Right lobe of liver (tissue), 6 donors: ENCODE measurements around the gene MORC2. TPM values are rescaled to one million over a fixed set of nuclear protein-coding genes. Genes with fewer than 3 reads are reported as not detected.

ENCODE experiments used
- ATAC-seq, 4 donors: fragments of 200-7000 bp; cut with Tn5 transposase; one replicate each; pipeline ENCODE4 v1.9.1; 2020; ENCODE audit warnings: mild to moderate bottlenecking in 4 of 4, moderate library complexity in 4 of 4
- DNase-seq, 3 donors: peaks; one replicate each; pipeline ENCODE4 v3.0.0-alpha.2; 2020
- H3K27ac ChIP-seq, 3 donors: fragments of 200-600 bp; one replicate each; pipeline ENCODE4 v1.8.0; 2022
- H3K27me3 ChIP-seq, 2 donors: fragments of 200-600 bp; one replicate each; pipeline ENCODE4 v1.8.0; 2022
- H3K36me3 ChIP-seq, 4 donors: fragments of 200-600 bp; sonication (generic) in 1 of 4; one replicate each; pipeline versions ENCODE4 v1.5.1 to v1.8.0; 2017 to 2022; ENCODE audit warnings: control low read depth in 1 of 4
- H3K4me1 ChIP-seq, 4 donors: fragments of 200-600 bp; sonication (generic) in 1 of 4; one replicate each; pipeline versions ENCODE4 v1.5.1 to v1.8.0; 2017 to 2022; ENCODE audit warnings: control low read depth in 1 of 4
- H3K4me3 ChIP-seq, 3 donors: fragments of 200-600 bp; one replicate each; pipeline ENCODE4 v1.8.0; 2022
- H3K9me3 ChIP-seq, 4 donors: fragments of 200-600 bp; sonication (generic) in 1 of 4; one replicate each; pipeline versions ENCODE4 v1.5.1 to v1.8.0; 2017 to 2022; ENCODE audit warnings: control low read depth in 1 of 4
- POLR2A ChIP-seq: fragments of 450-650 bp; IDR thresholded peaks from one replicate; pipeline ENCODE4 v1.6.1; 2017; ENCODE audit warnings: antibody characterized with exemption, mild to moderate bottlenecking
- WGBS: methylation state at CpG from one replicate; pipeline ENCODE4 v1.1.6; 2018; ENCODE audit warnings: low coverage, low lambda C conversion rate; ENCODE audit not compliant: insufficient coverage; ENCODE audit errors: missing lambda C conversion rate; 5-methylcytosine and 5-hydroxymethylcytosine counted together
- intact Hi-C, 2 donors: fragments of 100-400 bp; cut with DNase I; formaldehyde crosslinking; loops; one replicate each; pipeline versions ENCODE4 v1.11.2 to v1.14.1; 2022
- total RNA-seq, 6 experiments: library from RNA; depleted of rRNA in 2 of 6; stranded (reverse); fragments of >200 nt in 2 of 6; fragmentation: NEBNext Ultra II Directional in 3 of 6; extraction: Animal tissue kit (Norgen Biotek cat#: 25700) in 3 of 6; gene quantifications; one replicate each; pipeline versions ENCODE4 v1.1.0 to v1.2.4, GENCODE V29; 2016 to 2023
- TF ChIP-seq, protein P1 (sequence below), 4 donors: fragments of 200-600 bp in 3 of 4; fragments of 450-650 bp in 1 of 4; IDR thresholded peaks; one replicate each; pipeline versions ENCODE4 v1.5.1 to v1.8.0; 2016 to 2022; ENCODE audit warnings: antibody characterized with exemption in 4 of 4, mild to moderate bottlenecking in 2 of 4
- donor health status: DM: no; HTN: yes; CAD: no.
- donor health status: DM: no; HTN: no; CAD: no.
- donor health status: DM: no; HTN: no; CAD: no.
- donor health status: DM: no; HTN: yes; CAD: no.
- donor health status: DM: no; HTN: yes; CAD: no.

The MORC2 gene
- total RNA-seq, 6 experiments from 2014 or later, result 7.0 to 15.6 (median 10.8) TPM

DNA sequence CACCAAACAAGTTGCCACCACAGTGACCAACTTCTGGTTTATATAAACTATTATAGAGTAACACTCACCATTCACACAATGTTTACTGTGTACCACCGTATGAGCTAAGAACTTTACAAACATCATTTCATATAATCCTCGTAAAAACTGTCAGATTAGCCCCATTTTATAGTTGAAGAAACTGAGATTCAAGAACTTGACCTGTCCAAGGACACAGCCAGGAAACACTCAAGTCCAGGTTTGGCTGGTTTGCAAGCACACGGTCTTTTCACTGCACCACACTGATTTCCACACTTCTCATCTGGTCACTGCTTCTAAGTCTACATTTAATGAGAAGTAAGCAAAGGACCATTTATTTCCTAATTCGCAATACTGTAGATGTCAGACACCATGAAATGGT lies 3.7 kb downstream of the MORC2 start:
- Histone ChIP-seq H3K9me3 (no peaks in the 10 kb centered on the region), H3K36me3 (no peaks in the 10 kb centered on the region), H3K27me3 (no peaks in the 10 kb centered on the region), H3K4me1 (peaks cover 0 to 14% (median 4%) of the 10 kb centered on the region in 4 donors), H3K27ac (no peak overlapping the region), H3K4me3 (no peak overlapping the region)
- ATAC-seq, result no peak
- intact Hi-C loops, result no loop called here
- TF ChIP-seq POLR2A, result no peak
- TF ChIP-seq, protein P1, sequence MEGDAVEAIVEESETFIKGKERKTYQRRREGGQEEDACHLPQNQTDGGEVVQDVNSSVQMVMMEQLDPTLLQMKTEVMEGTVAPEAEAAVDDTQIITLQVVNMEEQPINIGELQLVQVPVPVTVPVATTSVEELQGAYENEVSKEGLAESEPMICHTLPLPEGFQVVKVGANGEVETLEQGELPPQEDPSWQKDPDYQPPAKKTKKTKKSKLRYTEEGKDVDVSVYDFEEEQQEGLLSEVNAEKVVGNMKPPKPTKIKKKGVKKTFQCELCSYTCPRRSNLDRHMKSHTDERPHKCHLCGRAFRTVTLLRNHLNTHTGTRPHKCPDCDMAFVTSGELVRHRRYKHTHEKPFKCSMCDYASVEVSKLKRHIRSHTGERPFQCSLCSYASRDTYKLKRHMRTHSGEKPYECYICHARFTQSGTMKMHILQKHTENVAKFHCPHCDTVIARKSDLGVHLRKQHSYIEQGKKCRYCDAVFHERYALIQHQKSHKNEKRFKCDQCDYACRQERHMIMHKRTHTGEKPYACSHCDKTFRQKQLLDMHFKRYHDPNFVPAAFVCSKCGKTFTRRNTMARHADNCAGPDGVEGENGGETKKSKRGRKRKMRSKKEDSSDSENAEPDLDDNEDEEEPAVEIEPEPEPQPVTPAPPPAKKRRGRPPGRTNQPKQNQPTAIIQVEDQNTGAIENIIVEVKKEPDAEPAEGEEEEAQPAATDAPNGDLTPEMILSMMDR (IDR thresholded peaks at IDR 0.05), result no peak
- 86% methylated on average over 4 of the region's 4 CpGs for WGBS
- DNase-seq, result no peak

DNA sequence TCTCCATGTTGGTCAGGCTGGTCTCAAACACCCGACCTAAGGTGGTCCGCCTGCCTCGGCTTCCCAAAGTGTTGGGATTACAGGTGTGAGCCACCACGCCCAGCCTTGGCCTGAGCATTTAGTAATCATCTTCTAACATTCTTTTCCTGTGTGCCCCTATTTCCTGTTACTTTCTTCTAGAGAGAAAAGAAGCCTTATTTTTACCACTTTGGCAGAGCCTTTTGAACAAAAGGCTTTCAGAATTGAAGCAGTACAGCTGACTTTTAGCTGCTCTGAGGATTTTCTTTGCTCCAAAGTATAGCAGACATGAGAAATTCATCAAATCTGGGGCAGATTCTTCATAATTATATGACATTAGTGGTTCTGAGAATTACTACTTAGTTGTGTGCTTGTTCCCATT lies 13.4 kb downstream of the MORC2 start:
- WGBS, result 75% methylated on average over 1 of the region's 4 CpGs
- no peak for DNase-seq
- Histone ChIP-seq H3K27ac (no peak overlapping the region), H3K9me3 (no peaks in the 10 kb centered on the region), H3K4me1 (no peaks in the 10 kb centered on the region), H3K36me3 (peaks cover 0 to 22% (median 0%) of the 10 kb centered on the region in 4 donors), H3K4me3 (no peak overlapping the region), H3K27me3 (no peaks in the 10 kb centered on the region)
- intact Hi-C loops, result no loop called here
- no peak for TF ChIP-seq POLR2A
- TF ChIP-seq, protein P1 (IDR thresholded peaks at IDR 0.05), result no peak
- ATAC-seq, result no peak

DNA sequence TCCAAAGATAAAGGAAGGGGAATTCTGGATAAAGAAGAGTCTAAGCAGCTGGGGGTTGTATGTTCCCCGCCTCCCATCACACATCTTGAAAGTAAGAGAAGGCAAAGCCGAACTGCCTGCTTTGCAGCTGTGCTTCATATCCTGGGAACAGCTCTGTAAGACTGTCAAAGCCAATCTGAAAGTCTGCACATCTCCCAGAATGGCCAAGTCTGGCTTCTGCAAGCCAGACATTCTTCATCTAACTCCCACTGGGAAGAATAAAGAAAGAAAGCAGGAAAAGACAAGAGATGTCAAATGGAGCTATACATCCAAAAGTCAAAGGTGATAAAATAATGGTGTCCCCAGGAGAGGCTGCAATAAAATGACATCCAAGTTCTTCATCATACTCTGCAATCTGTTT lies 15.4 kb downstream of the MORC2 start:
- DNase-seq (no peak), ATAC-seq (no peak)
- Histone ChIP-seq H3K9me3 (no peaks in the 10 kb centered on the region), H3K27ac (no peak overlapping the region), H3K36me3 (peaks cover 0 to 42% (median 12%) of the 10 kb centered on the region in 4 donors), H3K27me3 (no peaks in the 10 kb centered on the region), H3K4me1 (no peaks in the 10 kb centered on the region), H3K4me3 (no peak overlapping the region)
- intact Hi-C loops, result no loop called here
- no peak for TF ChIP-seq POLR2A
- TF ChIP-seq, protein P1 (IDR thresholded peaks at IDR 0.05), result no peak
- WGBS, result 85% methylated on average over 2 of the region's 2 CpGs

DNA sequence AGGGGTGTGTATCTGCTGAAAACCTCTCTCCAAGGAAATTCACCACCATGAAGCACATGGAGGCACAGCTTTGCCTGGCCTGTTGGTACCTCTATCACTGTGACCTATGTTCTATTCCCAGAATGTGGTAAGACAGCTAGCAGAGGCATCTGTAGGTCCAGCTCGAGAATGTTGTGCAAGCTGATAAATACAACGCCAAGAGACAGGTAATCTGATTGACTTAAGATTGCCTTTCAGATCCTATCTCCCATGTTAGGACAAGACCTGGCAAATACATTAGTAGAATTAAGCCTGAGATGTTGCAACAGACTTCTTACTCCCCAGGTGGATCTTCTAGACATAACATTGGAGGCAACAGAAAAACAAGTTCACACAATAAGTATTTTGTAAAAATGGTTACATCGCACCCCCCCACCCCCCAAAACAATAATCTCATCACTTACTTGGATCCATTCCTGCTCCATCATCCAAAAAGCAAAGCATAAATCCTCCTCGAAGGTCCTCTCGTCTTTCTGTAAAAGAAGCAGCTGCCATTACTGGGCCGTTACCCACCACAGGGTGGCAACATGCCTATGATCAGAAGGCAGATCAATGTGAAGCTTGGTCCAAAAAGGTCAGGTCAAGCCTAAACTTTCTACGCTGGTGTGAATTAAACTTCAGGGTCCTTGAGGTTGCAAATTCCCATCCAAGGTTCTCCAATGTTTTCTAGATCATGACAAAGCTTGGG lies 18.5 kb downstream of the MORC2 start:
- H3K27me3 ChIP-seq, result no peaks in the 10 kb centered on the region
- peaks cover 7 to 66% (median 21%) of the 10 kb centered on the region in 4 donors for H3K36me3 ChIP-seq
- 57% methylated on average over 7 of the region's 7 CpGs for WGBS
- H3K4me3 ChIP-seq, result no peak overlapping the region
- intact Hi-C loops, result loop anchor here (5.0 to 10.0 kb wide), 2 partner anchors 137 to 285 kb away; no protein-coding TSS in a partner anchor
- no peaks in the 10 kb centered on the region for H3K9me3 ChIP-seq
- DNase-seq (no peak), ATAC-seq (no peak)
- no peak overlapping the region for H3K27ac ChIP-seq
- TF ChIP-seq POLR2A, result no peak
- TF ChIP-seq, protein P1 (IDR thresholded peaks at IDR 0.05), result peak in 1 of 4 donors; percentile 10
- H3K4me1 ChIP-seq, result no peaks in the 10 kb centered on the region
